ENCODE results near the gene EDA.

EDA gene

DNA sequence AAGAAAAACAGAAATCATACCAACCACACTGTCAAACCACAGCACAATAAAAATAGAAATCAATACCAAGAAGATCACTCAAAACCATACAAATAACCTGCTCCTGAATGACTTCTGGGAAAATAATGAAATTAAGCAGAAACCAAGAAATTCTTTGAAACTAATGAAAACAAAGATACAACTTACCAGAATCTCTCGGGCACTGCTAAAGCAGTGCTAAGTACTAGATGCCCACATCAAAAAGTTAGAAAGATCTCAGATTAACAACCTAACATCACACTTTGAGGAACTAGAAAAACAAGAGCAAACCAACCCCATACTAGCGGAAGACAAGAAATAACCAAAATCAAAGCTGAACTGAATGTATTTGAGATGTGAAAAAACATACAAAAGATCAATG lies 400.6 kb downstream of the EDA start:
- Mint-ChIP-seq H3K9me3 (no peaks in the 10 kb centered on the region), H3K4me1 (peaks cover 12% of the 10 kb centered on the region), H3K27ac (no peak overlapping the region), H3K4me3 (peak overlapping the region; percentile 11), H3K36me3 (no peaks in the 10 kb centered on the region)
- ATAC-seq (peak; percentile 47), DNase-seq (ENCODE audit: low spot score in 2 of 2) (no peak)

DNA sequence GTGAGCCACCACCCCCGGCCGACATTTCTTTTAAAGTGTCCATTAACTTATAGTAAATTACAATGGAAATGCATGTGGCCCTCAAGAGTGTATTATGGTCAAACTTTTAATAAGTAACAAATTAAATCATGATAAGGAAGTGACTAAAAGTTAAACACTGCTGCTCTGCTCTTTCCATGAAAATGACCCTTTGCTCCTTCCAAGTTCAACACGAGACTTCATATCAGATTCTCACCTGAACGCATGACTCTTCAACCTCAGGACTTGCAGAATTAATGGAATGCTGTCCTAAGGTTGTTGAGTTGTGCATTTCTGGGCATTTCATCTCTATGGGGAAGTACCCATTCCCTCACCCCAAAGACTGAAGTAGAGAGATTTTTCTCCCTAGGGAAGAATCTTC lies 406.7 kb downstream of the EDA start:
- Mint-ChIP-seq H3K4me3 (no peak overlapping the region), H3K36me3 (no peaks in the 10 kb centered on the region), H3K9me3 (no peaks in the 10 kb centered on the region), H3K4me1 (peaks cover 20% of the 10 kb centered on the region), H3K27ac (no peak overlapping the region)
- no peak for DNase-seq (ENCODE audit: low spot score in 2 of 2)
- no peak for ATAC-seq

DNA sequence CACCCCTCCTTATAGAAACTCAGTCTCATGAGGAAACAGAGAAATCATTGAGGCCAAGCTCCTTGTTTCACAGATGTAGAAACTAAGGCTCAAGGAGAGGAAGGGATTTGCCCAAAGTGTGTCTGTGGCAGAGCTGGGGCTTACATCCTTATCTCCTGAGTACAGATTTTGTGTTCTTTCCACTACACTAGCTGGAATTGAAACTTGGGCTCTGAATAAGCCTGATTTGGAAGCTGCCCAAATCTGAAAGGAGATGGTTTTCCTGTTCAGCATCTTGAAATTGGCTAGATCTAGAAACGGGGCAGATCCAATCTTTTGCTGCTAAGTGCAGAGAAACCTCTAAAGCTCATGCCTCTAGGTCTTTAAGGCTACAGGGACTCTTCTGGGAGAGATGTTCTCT lies 409.6 kb downstream of the EDA start:
- peaks cover 20% of the 10 kb centered on the region for H3K4me1 Mint-ChIP-seq
- H3K9me3 Mint-ChIP-seq = no peaks in the 10 kb centered on the region
- no peaks in the 10 kb centered on the region for H3K36me3 Mint-ChIP-seq
- no peak overlapping the region for H3K27ac Mint-ChIP-seq
- ATAC-seq (no peak), DNase-seq (ENCODE audit: low spot score in 2 of 2) (no peak)
- H3K4me3 Mint-ChIP-seq = no peak overlapping the region

GRCh38 chrX:70026112-70026850 lies 410.4 kb downstream of the EDA start:
- Mint-ChIP-seq H3K4me3 (no peak overlapping the region), H3K36me3 (no peaks in the 10 kb centered on the region), H3K27ac (no peak overlapping the region), H3K4me1 (peaks cover 20% of the 10 kb centered on the region), H3K9me3 (no peaks in the 10 kb centered on the region)
- ATAC-seq (no peak), DNase-seq (ENCODE audit: low spot score in 2 of 2) (no peak)

DNA sequence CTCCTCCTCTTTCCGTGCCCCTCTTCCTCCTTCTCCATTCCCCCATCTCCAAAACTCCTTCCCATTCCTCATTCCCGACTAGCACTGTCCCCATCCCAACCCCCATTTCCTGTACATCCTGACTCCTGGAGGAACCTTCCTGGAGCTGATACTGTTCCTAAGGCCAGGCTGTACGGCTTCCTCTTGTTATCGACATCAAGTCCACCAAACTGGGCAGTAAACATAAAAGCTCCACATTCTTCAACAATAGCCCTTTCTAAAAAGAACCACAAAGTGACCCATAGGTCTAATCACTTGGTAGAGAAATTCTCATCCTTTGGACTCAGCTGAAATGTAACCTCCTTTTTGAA lies 410.9 kb downstream of the EDA start:
- ATAC-seq (no peak), DNase-seq (ENCODE audit: low spot score in 2 of 2) (no peak)
- Mint-ChIP-seq H3K27ac (no peak overlapping the region), H3K36me3 (no peaks in the 10 kb centered on the region), H3K4me3 (no peak overlapping the region), H3K4me1 (peaks cover 20% of the 10 kb centered on the region), H3K9me3 (no peaks in the 10 kb centered on the region)

DNA sequence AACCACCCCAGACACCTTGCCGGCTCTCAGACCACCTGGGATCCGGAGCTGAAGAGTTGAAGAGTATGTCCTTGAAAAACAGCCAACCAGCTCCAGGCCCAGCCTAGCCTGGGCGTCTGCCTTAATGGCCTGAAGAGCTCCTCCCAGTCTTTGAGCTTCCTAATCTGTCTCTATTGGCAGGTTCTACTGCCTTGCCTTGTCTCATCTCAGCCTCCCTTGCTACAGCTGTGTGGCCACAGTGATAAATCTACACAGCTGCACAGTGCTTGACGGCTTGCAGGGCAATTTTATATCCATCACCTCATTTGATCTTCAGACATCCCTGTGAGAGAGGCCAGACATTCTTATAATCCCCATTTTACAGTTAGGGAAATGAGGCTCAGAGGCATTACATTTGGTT lies 413.9 kb downstream of the EDA start:
- Mint-ChIP-seq H3K27ac (no peak overlapping the region), H3K36me3 (no peaks in the 10 kb centered on the region), H3K4me1 (peaks cover 20% of the 10 kb centered on the region), H3K4me3 (no peak overlapping the region), H3K9me3 (no peaks in the 10 kb centered on the region)
- no peak for ATAC-seq
- DNase-seq (ENCODE audit: low spot score in 2 of 2) = no peak

DNA sequence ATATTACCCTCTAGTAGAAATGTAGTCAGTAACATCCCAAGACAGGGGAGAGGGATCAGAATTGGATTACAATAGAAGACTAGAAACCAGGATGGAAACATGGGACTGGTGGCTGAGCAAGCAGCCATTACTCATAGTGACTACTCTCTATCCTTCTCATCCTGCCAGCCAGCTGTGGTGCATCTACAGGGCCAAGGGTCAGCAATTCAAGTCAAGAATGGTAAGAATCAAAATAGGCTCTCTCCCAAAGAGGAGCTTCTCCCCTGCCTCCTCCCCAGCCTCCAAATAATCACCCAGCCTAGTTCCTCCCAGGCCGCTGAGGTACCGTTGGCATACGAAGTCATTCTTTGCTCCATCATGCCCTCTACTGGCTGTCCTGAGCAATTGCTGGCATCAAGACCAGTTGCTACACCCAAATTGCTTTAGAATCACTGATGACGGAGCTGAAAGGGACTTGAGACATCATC lies 414.4 kb downstream of the EDA start:
- Mint-ChIP-seq H3K4me3 (no peak overlapping the region), H3K27ac (no peak overlapping the region), H3K36me3 (no peaks in the 10 kb centered on the region), H3K9me3 (no peaks in the 10 kb centered on the region), H3K4me1 (peaks cover 19% of the 10 kb centered on the region)
- DNase-seq (ENCODE audit: low spot score in 2 of 2) = peak; percentile 2 to 53
- peak; percentile 47 for ATAC-seq

GRCh38 chrX:70032792-70033191 lies 416.9 kb downstream of the EDA start:
- no peak for DNase-seq (ENCODE audit: low spot score in 2 of 2)
- Mint-ChIP-seq H3K9me3 (no peaks in the 10 kb centered on the region), H3K36me3 (no peaks in the 10 kb centered on the region)

DNA sequence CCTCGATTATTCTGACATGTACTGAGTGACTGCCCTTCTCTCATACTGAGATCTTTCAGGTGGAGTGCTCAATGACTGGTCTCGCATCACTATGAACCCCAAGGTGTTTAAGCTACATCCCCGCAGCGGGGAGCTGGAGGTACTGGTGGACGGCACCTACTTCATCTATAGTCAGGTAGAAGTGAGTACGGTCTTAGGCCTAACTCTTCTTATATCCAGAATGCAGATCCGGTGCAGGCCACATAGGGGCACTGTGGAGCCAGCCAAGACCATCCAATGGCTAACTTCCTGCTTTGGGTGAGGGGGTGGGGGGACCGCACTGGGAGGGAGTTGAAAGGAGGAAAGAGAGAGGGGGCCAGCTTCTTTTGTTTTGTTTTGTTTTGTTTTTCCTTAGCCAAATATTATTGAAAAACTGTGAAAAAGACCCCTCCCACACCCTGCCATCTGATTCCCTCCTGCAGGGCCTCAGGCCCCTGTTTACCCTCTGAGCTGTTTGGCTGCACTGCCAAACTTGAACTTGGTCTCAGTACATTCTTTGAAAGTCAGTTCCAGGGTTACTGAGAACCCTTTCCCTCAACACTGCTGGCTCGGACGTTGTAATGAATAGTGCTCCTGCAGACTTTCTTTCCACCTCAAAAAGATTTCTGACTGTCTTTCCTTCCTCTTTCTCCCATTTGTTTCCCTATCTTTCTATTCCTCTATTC lies 417.6 kb downstream of the EDA start:
- DNase-seq (ENCODE audit: low spot score in 2 of 2) = peak in 1 of 2 donors; percentile 51
- H3K4me3 Mint-ChIP-seq = no peak overlapping the region
- no peak for ATAC-seq
- no peaks in the 10 kb centered on the region for H3K36me3 Mint-ChIP-seq
- no peak overlapping the region for H3K27ac Mint-ChIP-seq
- H3K4me1 Mint-ChIP-seq = no peaks in the 10 kb centered on the region
- H3K9me3 Mint-ChIP-seq = no peaks in the 10 kb centered on the region

More at GRCh38 chrX:70032792-70033191, 416.9 kb downstream of the EDA start:
- Mint-ChIP-seq H3K27ac (no peak overlapping the region), H3K4me3 (no peak overlapping the region), H3K4me1 (no peaks in the 10 kb centered on the region)
- ATAC-seq = no peak

- no peak overlapping the region for H3K27ac Mint-ChIP-seq
- no peak for ATAC-seq
- no peaks in the 10 kb centered on the region for H3K9me3 Mint-ChIP-seq
- no peak overlapping the region for H3K4me3 Mint-ChIP-seq
- no peaks in the 10 kb centered on the region for H3K4me1 Mint-ChIP-seq
- no peaks in the 10 kb centered on the region for H3K36me3 Mint-ChIP-seq
- DNase-seq (ENCODE audit: low spot score in 2 of 2) = no peak
Observed at GRCh38 chrX:70034646-70035045, 418.7 kb downstream of the EDA start.

DNA sequence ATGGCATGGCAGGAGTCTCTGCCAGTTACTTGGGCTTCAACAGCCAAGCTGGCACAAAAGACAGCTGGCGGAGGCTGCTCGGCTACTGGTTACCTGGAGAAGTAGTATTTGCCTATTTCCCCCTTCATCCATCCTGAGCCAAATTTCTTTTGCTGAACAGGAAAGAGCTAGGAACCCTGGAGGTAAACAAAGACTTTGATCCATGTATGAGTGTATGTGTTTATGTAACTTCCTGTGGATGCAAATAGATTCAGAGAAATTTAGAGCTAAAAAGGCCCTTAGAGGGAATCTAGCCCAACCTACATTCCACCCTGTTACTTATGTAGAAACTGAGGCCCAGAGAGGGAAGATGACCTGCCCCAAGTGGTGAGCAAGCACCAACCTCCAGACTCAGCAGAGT lies 422.6 kb downstream of the EDA start:
- Mint-ChIP-seq H3K27ac (no peak overlapping the region), H3K4me1 (no peaks in the 10 kb centered on the region), H3K36me3 (no peaks in the 10 kb centered on the region), H3K9me3 (no peaks in the 10 kb centered on the region), H3K4me3 (no peak overlapping the region)
- ATAC-seq (no peak), DNase-seq (ENCODE audit: low spot score in 2 of 2) (no peak)

DNA sequence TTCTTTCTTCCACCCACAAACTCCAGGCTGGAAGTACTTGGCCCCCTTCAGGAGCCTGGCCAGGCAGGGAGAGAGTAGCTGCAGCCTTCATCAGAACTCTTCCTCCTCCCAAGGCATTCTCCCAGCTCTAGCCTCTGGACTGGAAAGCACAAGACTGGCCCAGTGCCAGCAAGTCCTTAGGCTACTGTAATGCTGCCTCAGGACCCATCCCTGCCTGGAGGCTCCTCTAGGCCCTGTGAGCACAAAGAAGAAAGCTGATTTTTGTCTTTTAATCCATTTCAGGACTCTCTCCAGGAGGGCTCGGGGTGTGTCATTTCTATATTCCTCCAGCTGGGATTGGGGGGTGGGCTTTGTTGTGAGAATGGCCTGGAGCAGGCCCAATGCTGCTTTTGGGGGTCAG lies 423.0 kb downstream of the EDA start:
- DNase-seq (ENCODE audit: low spot score in 2 of 2) (no peak), ATAC-seq (no peak)
- Mint-ChIP-seq H3K27ac (no peak overlapping the region), H3K4me3 (no peak overlapping the region), H3K36me3 (no peaks in the 10 kb centered on the region), H3K4me1 (no peaks in the 10 kb centered on the region), H3K9me3 (no peaks in the 10 kb centered on the region)

DNA sequence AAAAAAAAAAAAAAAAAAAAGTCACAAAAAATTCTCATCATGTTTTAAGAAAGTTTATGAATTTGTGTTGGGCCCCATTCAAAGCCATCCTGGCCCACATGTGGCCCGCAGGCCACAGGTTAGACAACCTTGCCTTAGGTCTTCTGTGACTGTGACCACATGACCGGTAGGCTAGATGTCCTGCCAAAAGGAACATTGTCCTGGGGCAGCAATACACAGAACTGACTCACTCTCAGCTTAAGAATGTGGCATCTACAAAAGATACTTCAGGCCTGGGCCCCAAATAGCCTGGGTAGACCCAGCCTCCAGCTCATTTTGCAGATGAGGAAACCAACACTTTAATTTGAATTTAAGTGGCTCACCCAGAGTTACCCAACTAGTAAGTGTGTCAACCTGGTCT lies 423.8 kb downstream of the EDA start:
- no peaks in the 10 kb centered on the region for H3K36me3 Mint-ChIP-seq
- no peaks in the 10 kb centered on the region for H3K9me3 Mint-ChIP-seq
- no peak overlapping the region for H3K27ac Mint-ChIP-seq
- H3K4me3 Mint-ChIP-seq = no peak overlapping the region
- H3K4me1 Mint-ChIP-seq = no peaks in the 10 kb centered on the region
- DNase-seq (ENCODE audit: low spot score in 2 of 2) (no peak), ATAC-seq (no peak)

GRCh38 chrX:70041993-70042392 lies 426.1 kb downstream of the EDA start:
- ATAC-seq (no peak), DNase-seq (ENCODE audit: low spot score in 2 of 2) (no peak)
- Mint-ChIP-seq H3K4me3 (no peak overlapping the region), H3K9me3 (no peaks in the 10 kb centered on the region), H3K4me1 (no peaks in the 10 kb centered on the region), H3K36me3 (no peaks in the 10 kb centered on the region), H3K27ac (no peak overlapping the region)

- H3K9me3 Mint-ChIP-seq = no peaks in the 10 kb centered on the region
- no peak overlapping the region for H3K4me3 Mint-ChIP-seq
- peak overlapping the region; percentile 36 for H3K27ac Mint-ChIP-seq
- H3K4me1 Mint-ChIP-seq = no peaks in the 10 kb centered on the region
- ATAC-seq (no peak), DNase-seq (ENCODE audit: low spot score in 2 of 2) (no peak)
- no peaks in the 10 kb centered on the region for H3K36me3 Mint-ChIP-seq
Observed at GRCh38 chrX:70042399-70043371, 426.8 kb downstream of the EDA start.
